ENCODE results near the gene PCDHGA4.
"Not testable (repeated sequence)": the region's sequence is repeated elsewhere in the genome, so short reads cannot be mapped to it uniquely, and the experiment has no call there.

Gene PCDHGA4

DNA sequence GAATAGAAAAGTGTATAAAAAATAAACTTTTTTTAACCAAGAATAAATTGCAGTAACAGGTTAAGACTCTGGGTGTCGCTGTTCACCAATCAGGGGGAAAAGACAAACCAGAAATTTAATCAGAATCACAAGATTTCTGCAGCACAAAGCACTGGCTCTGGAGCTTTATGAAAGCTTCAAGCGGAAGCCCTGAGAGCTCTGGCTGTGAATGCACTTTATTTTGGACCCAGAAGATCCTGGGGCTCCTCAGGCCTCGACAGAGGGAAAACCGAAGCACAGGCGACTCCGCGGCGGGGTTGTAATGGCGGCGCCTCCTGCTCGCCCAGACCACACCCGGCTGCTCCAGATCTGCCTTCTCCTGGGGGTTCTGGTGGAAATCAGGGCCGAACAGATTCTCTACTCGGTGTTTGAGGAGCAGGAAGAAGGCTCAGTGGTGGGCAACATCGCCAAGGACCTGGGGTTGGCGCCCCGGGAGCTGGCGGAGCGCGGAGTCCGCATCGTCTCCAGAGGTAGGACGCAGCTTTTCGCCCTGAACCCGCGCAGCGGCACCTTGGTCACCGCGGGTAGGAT lies at the start of gene PCDHGA4:
Gene PCDHGA4, plus strand, starts transcription at position 122 of the 570 bp plus-strand sequence. Its CDS starts 87 bp downstream, at position 209.
- no peak for DNase-seq

DNA sequence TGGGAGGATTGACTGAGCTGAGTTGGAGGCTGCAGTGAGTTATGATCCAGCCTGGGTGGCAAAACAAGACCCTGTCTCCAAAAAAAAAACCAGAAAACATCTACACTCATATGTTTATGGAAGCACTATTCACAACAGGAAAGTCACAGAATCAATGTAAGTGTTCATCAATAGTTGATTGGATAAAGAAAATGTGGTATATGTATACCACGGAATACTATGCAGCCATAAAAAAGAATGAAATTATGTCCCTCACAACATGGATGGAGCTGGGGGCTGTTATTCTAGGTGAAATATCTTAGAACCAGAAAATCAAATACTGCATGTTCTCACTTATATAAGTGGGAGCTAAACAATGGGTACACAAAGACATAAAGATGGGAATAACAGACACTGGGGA lies 48.2 kb upstream of the PCDHGA4 start:
- no peak for DNase-seq

DNA sequence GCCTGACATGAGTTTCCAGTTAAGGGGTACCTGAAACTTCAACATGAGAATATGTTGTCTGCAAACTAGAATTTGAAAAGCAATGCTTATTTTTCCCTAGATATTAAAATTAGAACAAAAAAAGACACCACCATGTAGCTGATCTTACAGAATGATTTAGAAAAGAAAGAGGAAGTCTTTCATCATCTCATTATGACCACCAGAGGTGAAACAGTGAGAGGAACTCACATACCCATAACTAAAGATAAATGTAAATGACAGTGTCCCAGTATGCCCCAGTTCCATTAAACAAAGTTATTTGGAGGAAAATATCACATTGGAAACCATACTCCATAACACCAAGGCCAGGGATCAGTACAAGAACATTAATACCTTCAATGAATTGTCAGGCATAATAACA lies 41.1 kb upstream of the PCDHGA4 start:
- DNase-seq = no peak

DNA sequence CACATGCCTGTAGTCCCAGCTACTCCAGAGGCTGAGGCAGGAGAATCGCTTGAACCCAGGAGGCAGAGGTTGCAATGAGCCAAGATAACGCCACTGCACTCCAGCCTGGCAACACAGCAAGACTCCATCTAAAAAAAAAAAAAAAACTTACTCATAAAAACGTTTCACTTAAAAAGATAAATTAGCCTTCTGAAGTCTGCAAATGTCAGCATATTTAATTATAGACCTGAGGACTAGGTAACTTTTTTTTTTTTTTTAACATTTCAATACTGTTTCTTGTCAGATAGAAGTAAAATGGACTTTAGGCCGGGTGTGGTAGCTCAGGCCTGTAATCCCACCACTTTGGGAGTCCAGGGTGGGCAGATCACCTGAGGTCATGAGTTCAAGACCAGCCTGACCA lies 37.9 kb upstream of the PCDHGA4 start:
- not testable (repeated sequence) for DNase-seq

DNA sequence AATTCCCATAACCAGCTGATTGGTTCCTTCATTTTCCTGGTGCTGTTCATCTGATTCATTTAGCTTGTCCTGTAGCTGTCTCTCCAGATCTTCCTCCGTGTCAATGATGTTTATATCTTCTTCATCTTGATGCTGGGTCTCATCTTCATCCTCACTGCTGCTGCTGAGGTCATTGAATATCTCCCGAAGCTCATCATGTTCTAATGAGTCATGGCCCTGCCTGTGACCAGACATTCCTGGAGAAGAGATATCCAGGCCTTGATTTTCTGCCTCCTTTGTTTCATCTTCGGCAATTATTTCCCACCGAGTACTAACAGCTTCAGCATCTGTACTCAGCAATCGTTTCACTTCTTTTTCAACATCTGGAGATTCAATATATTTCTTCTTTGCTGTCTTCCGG lies 35.6 kb upstream of the PCDHGA4 start:
- DNase-seq = no peak

DNA sequence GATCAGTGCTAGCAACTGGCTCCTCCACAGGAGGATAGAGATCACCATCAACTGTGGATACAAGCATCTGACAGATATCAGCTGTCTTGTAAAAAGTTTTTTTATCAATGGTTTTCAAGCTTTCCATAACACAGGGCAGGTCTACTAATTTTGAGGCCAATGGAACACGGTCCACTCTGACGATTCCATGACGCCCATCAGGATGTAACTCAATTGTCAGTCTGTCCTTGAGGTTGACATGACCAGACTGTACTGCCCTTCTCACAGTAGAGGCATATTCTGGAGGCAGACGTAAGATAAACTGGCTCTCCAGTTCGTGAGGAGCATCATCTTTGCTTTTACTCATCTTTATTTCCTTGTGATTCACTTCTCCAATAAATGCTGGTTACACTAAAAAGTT lies 35.1 kb upstream of the PCDHGA4 start:
- no peak for DNase-seq

DNA sequence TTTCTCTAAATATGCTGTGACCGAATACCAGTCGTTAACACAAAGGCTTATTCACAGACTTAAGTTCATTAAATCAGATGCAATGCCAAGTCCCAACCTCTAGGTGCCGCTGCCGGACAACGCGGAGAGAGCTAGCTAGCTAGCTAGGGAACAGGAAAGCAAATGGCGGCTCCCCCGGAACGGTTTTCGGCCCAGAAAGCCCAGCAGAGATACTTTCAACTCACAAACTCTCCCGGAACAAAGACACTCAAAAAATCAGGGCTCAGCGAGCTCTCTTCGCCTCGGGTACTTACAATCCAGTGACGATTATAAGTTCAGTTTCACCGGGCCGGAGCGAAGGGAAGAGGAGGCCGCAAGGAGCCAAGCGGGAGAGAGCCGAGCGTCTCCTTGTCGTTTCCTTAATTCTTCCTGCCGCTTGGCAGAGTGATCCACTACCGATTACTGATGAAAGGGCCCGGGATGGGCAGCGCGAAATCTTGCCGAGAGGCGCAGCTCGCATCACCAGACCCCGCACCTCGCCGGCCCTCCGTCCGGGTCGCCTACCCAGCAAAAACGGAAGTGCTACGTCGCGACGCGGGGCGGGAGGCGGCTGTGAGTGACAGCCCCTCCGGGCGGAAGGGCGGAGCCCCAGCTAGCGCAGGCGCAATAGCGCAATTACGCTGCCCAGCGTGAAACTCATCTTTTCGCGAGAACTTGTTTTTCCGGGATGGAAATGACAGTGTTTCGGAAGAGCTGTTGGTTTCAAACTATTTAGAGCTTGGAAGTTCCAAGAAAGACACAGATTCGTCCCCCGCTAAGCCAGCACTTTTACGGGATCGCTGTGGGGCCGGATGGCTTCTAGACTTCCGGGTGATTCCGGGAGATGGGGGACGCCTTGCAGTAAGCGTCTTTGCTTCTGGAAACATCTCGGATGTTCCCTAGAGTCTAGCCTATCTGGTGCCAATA lies 34.3 kb upstream of the PCDHGA4 start, which contains the start of gene TAF7:
Gene TAF7, minus strand, starts transcription at position 560 of the 945 bp plus-strand sequence. CDS start 740 bp downstream, outside the sequence.
- peak; percentile 62 for DNase-seq

DNA sequence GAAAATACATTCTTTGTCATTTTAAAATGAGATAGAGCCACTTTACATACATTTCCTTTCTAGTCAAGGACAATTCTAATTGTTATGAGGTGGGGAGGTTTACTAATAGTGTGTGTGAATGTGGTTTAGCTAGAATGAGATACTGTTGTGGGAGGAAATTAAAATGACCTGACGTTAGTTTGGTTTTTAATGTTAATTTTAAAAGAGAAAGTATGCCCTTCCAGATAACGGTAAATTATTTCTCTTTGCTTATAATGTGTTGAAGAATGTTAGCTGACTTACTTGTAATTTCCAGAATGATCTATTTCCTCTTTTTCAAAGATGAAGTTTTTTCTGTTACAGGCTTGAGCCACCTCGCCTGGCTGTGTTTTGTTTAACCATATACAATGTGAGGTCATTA lies 32.6 kb upstream of the PCDHGA4 start:
- no peak for DNase-seq

DNA sequence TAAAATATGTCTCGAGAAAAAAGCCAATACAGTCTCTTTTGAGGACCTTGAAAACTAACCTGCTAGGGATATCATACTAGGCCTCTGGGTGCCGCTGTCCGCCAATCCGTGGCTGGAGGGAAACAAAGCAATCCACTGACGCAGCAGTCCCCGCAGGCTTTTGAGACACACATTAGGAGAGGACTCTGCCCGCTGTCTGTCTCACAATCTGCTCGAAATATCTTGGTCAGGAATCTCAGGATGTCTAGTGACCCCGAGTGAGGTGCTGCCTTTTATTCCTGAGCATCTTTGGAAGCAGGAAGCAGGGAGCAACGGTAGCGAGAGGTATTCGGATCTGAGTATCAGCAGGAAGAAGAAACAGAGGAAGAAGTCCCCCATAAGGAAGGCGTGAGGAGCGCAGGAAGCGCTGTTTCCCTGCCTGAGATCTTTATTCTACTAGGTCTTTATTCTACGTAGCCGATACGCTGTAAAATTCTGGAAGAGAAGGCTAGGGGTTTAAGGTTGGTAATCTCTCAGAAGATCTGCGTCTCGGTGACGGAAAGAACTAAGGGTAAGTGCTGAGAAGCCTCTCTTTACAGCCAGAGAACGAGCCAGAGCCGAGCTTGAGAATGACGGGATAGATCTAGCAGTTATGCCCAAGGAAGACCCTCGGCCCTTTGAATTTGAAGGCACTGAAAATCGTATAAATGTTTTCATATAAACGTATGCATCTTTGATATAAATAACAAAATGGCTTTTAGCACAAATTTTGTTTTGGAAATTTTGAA lies 28.6 kb upstream of the PCDHGA4 start:
- DNase-seq = peak; percentile 67

DNA sequence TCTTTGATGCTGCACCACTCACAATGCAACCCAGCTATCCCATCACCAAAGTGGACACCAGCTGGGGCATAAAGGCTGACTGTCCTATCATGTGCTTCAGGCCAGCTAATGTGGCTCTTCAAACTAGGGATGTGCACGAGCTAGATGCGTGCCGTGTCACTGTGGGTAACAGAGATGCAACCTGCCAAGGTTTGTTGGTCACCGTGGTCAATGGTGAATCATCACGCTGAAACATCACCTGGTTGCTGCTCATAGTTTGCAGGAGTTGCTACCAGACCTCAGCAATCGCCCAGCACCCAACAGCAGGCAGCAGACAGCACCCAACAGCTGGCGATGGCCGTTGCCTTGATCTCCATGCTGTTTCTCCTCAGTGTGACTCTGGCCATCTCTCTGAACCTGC lies 26.6 kb upstream of the PCDHGA4 start:
- DNase-seq = no peak

DNA sequence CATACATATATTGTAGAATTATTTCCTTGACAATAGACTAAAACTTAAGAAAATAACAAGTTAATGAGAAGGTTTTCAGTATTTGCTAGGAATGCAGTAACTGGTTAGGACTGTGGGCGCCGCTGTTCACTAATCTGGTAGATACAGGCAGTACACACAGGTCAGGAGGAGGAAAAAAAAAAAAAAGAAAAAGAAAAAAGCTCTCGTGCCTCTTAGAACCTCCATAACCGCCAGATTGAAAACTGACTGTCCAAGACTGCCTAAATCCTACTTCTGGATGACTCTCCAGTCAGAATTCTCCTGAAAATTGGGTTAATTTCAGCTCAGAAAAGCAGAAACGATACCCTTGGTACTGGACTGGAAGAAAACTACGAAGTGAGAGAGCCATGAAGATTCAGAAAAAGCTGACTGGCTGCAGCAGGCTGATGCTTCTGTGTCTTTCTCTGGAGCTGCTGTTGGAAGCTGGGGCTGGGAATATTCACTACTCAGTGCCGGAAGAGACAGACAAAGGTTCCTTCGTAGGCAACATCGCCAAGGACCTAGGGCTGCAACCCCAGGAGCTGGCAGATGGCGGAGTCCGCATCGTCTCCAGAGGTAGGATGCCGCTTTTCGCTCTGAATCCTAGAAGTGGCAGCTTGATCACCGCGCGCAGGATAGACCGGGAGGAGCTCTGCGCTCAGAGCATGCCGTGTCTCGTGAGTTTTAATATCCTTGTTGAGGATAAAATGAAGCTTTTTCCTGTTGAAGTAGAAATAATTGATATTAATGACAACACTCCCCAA lies 24.3 kb upstream of the PCDHGA4 start, which contains the start of gene PCDHGA1:
Gene PCDHGA1, plus strand, starts transcription at position 216 of the 782 bp plus-strand sequence.
- no peak for DNase-seq

DNA sequence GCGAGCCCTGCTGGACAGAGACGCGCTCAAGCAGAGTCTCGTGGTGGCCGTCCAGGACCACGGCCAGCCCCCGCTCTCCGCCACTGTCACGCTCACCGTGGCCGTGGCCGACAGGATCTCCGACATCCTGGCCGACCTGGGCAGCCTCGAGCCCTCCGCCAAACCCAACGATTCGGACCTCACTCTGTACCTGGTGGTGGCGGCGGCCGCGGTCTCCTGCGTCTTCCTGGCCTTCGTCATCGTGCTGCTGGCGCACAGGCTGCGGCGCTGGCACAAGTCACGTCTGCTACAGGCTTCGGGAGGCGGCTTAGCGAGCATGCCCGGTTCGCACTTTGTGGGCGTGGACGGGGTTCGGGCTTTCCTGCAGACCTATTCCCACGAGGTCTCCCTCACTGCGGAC lies 22.2 kb upstream of the PCDHGA4 start:
- not testable (repeated sequence) for DNase-seq

DNA sequence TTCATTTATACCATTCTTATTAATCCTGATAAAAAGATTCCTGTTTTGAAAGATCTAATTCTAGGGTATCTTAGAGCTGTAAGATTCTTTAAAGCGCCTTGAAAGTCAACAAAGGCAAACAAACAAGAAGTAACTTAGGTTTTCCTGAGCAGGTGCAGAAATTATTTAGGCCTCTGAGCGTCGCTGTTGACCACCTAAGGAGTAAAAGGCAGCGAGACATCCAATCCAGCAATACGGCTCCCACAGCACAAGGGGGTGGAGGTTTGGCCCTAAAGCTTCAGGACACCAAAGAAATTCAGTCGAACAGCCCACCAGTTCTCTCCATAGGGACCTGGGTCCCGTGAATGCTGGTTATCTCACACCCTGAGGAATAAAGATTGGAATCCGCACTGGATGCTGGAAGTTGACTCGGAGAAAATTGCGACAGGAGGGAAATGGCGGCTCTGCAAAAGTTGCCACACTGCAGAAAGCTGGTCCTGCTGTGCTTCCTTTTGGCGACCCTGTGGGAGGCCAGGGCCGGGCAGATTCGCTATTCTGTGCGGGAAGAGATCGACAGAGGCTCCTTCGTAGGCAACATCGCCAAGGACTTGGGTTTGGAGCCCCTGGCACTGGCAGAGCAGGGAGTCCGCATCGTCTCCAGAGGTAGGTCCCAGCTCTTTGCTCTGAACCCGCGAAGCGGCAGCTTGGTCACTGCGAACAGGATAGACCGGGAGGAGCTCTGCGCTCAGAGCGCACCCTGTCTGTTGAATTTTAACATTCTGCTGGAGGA lies 16.1 kb upstream of the PCDHGA4 start, which contains the start of gene PCDHGA2:
Gene PCDHGA2, plus strand, starts transcription at position 223 of the 769 bp plus-strand sequence.
- DNase-seq = no peak

DNA sequence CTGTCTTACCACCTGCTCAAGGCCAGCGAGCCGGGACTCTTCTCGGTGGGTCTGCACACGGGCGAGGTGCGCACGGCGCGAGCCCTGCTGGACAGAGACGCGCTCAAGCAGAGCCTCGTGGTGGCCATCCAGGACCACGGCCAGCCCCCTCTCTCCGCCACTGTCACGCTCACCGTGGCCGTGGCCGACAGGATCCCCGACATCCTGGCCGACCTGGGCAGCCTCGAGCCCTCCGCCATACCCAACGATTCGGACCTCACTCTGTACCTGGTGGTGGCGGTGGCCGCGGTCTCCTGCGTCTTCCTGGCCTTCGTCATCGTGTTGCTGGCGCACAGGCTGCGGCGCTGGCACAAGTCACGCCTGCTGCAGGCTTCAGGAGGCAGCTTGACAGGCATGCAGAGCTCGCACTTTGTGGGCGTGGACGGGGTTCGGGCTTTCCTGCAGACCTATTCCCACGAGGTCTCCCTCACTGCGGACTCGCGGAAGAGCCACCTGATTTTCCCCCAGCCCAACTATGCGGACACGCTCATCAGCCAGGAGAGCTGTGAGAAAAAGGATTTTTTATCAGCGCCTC lies 14.0 kb upstream of the PCDHGA4 start:
- DNase-seq = not testable (repeated sequence)

DNA sequence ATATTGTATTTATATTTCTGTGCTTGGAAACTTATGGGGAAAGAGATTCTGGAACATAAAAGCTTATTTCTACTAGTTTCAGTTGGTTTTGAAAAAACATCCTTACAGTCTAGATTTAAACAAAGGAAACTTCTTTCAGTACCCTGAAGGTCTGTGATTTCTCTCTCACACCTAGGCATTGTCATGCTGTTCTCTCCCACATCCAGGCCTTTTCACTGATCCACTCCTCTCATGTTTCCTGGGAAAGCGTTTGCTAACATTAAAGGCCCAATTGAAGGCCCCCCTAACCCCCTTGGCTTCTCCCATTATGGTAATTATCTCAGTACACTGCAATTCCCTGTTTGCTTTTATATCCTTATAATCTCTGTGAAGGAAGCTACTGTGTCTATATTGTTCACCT lies 12.0 kb upstream of the PCDHGA4 start:
- no peak for DNase-seq

DNA sequence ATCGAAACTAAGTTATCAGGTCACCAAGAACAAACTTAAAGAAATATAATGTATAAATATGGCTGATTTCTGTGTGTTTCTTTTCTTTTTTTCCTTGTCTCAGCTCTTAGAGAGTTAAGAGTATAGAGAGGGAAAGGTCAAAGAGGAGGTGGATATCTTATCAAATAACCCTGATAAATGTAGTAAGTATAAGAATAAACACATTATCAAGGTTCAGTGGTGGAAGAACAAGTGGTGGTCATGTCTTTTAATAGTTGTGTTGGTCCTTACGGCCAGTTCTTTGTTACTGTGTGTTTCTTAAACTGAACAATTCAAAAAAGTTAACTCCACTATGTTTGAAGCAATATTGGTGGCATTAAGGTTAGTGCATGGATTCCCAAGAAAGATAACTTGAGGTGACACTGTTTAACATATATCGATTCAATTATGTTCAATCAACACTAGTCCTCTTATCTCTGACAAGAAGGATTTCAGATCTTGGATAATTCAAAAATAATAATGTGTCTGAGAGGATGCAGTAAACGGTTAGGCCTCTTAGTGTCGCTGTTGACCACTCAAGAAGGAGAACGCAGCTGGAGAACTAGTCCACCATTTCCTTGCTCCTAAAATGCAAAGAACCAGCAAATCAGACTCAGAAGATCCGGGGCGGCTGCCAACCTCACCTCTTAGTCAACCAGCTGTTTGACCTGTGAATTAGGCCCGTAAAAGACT lies 11.4 kb upstream of the PCDHGA4 start, which contains the start of gene PCDHGA3:
Gene PCDHGA3, plus strand, starts transcription at position 588 of the 711 bp plus-strand sequence. CDS start 205 bp downstream, outside the sequence.
- DNase-seq = no peak

DNA sequence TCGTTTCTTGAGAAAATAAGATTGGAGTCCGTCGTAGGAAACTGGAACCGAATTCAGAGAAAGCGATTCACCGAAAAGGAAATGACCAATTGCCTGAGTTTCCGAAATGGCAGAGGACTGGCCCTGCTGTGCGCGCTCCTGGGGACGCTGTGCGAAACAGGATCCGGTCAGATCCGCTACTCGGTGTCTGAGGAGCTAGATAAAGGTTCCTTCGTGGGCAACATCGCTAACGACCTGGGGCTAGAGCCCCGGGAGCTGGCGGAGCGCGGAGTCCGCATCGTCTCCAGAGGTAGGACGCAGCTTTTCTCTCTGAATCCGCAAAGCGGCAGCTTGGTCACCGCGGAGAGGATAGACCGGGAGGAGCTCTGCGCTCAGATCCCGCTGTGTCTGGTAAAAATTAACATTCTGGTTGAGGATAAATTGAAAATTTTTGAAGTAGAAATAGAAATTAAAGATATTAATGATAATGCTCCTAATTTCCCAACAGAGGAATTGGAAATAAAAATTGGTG lies 10.8 kb upstream of the PCDHGA4 start:
- no peak for DNase-seq

DNA sequence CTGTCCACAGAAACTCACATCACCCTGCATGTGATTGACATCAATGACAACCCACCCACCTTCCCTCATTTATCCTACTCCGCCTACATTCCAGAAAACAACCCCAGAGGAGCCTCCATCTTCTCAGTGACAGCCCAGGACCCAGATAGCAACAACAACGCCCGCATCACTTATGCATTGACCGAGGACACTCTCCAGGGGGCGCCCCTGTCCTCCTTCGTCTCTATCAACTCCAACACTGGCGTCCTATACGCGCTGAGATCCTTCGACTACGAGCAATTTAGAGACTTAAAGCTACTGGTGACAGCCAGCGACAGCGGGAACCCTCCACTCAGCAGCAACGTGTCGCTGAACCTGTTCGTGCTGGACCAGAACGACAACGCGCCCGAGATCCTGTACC lies 9.5 kb upstream of the PCDHGA4 start:
- DNase-seq = no peak

DNA sequence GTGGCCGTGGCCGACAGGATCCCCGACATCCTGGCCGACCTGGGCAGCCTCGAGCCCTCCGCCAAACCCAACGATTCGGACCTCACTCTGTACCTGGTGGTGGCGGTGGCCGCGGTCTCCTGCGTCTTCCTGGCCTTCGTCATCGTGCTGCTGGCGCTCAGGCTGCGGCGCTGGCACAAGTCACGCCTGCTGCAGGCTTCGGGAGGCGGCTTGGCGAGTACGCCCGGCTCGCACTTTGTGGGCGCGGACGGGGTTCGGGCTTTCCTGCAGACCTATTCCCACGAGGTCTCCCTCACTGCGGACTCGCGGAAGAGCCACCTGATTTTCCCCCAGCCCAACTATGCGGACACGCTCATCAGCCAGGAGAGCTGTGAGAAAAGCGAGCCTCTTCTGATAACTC lies 8.8 kb upstream of the PCDHGA4 start:
- not testable (repeated sequence) for DNase-seq
